A673 (cell line): ENCODE data around the gene SLC6A18. TPM values are rescaled to one million over a fixed set of nuclear protein-coding genes. Genes with fewer than 3 reads are reported as not detected.

Source experiments
- BruUV-seq: library from RNA; stranded (reverse); fragments of 400-500 nt; replicated peaks from 2 replicates; lab custom pipeline; 2021; lab: Mats Ljungman, UMichigan
- CTCF ChIA-PET: fragments of 300-600 bp; sonication (Branson Sonifier 250); formaldehyde crosslinking; loops from one replicate; lab custom pipeline; 2022; ENCODE audit warnings: antibody characterized with exemption; lab: Charles Lee
- POLR2A ChIA-PET: fragments of 300-600 bp; sonication (Branson Sonifier 250); formaldehyde crosslinking; loops from one replicate; lab custom pipeline; 2022; ENCODE audit warnings: antibody characterized with exemption; ENCODE audit not compliant: low non-redundant PET; lab: Charles Lee
- DNase-seq: peaks from one replicate; pipeline ENCODE4 v3.0.0-alpha.2; 2015; ENCODE audit warnings: low spot score
- H3K27ac ChIP-seq: fragments of 200-600 bp; sonication (generic); 2 replicates; pipeline ENCODE4 v1.5.1; 2016; ENCODE audit warnings: mixed run types, low read depth, mild to moderate bottlenecking, mixed read lengths, antibody characterized with exemption, low read length; ENCODE audit not compliant: poor library complexity, severe bottlenecking
- H3K27me3 ChIP-seq: fragments of 200-600 bp; sonication (generic); replicated peaks from 2 replicates; pipeline ENCODE4 v1.6.1; 2017; ENCODE audit warnings: mixed run types, low read depth, mild to moderate bottlenecking, mixed read lengths, antibody characterized with exemption, low read length; ENCODE audit not compliant: insufficient read depth, poor library complexity
- H3K36me3 ChIP-seq: fragments of 200-600 bp; sonication (generic); 2 replicates; pipeline ENCODE4 v1.6.1; 2016; ENCODE audit warnings: mixed run types, mild to moderate bottlenecking, mixed read lengths, antibody characterized with exemption, low read length; ENCODE audit not compliant: insufficient read depth, poor library complexity, severe bottlenecking
- H3K4me1 ChIP-seq: fragments of 200-600 bp; sonication (generic); 2 replicates; pipeline ENCODE4 v1.6.1; 2017; ENCODE audit warnings: mixed run types, mild to moderate bottlenecking, mixed read lengths, antibody characterized with exemption, low read length; ENCODE audit not compliant: insufficient read depth, poor library complexity, severe bottlenecking
- H3K4me3 ChIP-seq: fragments of 200-600 bp; sonication (generic); 2 replicates; pipeline ENCODE4 v1.5.1; 2016; ENCODE audit warnings: low read depth, mixed run types, mild to moderate bottlenecking, mixed read lengths, low read length; ENCODE audit not compliant: poor library complexity, severe bottlenecking
- H3K9me3 ChIP-seq: fragments of 200-600 bp; sonication (generic); 2 replicates; pipeline ENCODE4 v1.6.1; 2016; ENCODE audit warnings: mixed run types, low read depth, mild to moderate bottlenecking, mixed read lengths, antibody characterized with exemption, low read length; ENCODE audit not compliant: poor library complexity, severe bottlenecking
- CTCF ChIP-seq: fragments of 300-800, 200-600 bp; sonication (generic); conservative IDR thresholded peaks from 2 replicates; pipeline ENCODE4 v1.5.1; 2017; ENCODE audit warnings: low read depth, mild to moderate bottlenecking, antibody characterized with exemption, low read length, moderate library complexity, mixed read lengths
- EZH2 ChIP-seq: fragments of 200-600 bp; sonication (generic); IDR thresholded peaks from 2 replicates; pipeline ENCODE4 v1.6.1; 2017; ENCODE audit warnings: borderline replicate concordance, low read depth, mild to moderate bottlenecking, mixed read lengths, antibody characterized with exemption, low read length; ENCODE audit not compliant: poor library complexity, severe bottlenecking
- intact Hi-C: fragments of 100-400 bp; cut with micrococcal nuclease; formaldehyde crosslinking; loops from one replicate; pipeline ENCODE4 v1.10.0; 2022; ENCODE audit not compliant: unreplicated experiment
- total RNA-seq: library from RNA; stranded (reverse); gene quantifications from 2 replicates; pipeline ENCODE4 v1.2.3, GENCODE V29; 2021

Gene SLC6A18
- total RNA-seq, 1 experiment from 2014 or later = not detected

- no peaks in the 10 kb centered on the region for H3K4me1 ChIP-seq
- POLR2A ChIA-PET = no interaction called here
- H3K4me3 ChIP-seq = no peak overlapping the region
- no peak overlapping the region for H3K27ac ChIP-seq
- H3K36me3 ChIP-seq = no peaks in the 10 kb centered on the region
- CTCF ChIA-PET = no interaction called here
- no peak for DNase-seq
- H3K27me3 ChIP-seq = peaks cover 79% of the 10 kb centered on the region
- no TSS peak for BruUV-seq
- TF ChIP-seq CTCF = no peak
- no peak for TF ChIP-seq EZH2
- no peaks in the 10 kb centered on the region for H3K9me3 ChIP-seq
- intact Hi-C loops = no loop called here
Measured at GRCh38 chr5:1244255-1244654, 19.1 kb downstream of the SLC6A18 start.

GRCh38 chr5:1244976-1245375 is 19.8 kb downstream of the SLC6A18 start:
- Histone ChIP-seq H3K36me3 (no peaks in the 10 kb centered on the region), H3K9me3 (no peaks in the 10 kb centered on the region), H3K27ac (no peak overlapping the region), H3K4me1 (no peaks in the 10 kb centered on the region), H3K4me3 (no peak overlapping the region), H3K27me3 (peaks cover 81% of the 10 kb centered on the region)
- TF ChIP-seq EZH2 (no peak), CTCF (no peak)
- no peak for DNase-seq
- no TSS peak for BruUV-seq
- POLR2A ChIA-PET = no interaction called here
- CTCF ChIA-PET = no interaction called here
- intact Hi-C loops = no loop called here

DNA sequence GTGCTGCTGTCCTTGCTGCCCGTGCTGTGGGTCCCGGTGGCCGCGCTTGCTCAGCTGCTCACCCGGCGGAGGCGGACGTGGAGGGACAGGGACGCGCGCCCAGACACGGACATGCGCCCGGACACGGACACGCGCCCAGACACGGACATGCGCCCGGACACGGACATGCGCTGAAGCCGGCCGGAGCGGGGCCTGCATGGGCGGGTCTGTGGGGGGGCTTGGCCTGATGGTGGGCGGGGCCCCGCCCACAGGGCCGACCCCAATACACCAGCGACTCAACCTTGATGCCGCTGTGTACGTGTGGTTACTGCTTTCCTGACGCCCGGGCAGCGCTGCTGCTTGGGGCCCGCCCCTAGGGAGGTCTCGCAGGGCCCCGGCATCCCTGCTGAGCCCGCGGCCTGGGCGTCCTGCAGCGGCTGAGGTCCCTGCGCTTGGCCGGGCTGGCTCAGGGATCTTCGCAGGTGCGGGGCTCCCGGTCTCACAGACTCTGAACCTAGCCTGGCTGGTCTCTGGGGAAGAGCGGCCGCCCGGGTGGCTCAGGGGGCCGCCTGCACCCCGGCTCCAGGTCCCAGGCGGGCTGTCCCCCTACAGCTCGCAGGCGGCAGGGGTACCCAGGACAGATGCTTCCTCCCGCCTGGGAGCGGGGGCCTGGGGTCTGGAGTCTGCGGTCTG is 20.9 kb downstream of the SLC6A18 start:
- H3K4me1 ChIP-seq = no peaks in the 10 kb centered on the region
- ChIA-PET CTCF (no interaction called here), POLR2A (no interaction called here)
- H3K27me3 ChIP-seq = peaks cover 76% of the 10 kb centered on the region
- DNase-seq = no peak
- H3K4me3 ChIP-seq = no peak overlapping the region
- H3K27ac ChIP-seq = no peak overlapping the region
- intact Hi-C loops = no loop called here
- BruUV-seq = no TSS peak
- no peaks in the 10 kb centered on the region for H3K9me3 ChIP-seq
- H3K36me3 ChIP-seq = no peaks in the 10 kb centered on the region
- TF ChIP-seq CTCF = no peak
- TF ChIP-seq EZH2 = no peak
